GM12873 (cell line): ENCODE measurements around the gene PRPF38A.

Experiments
- TF ChIP-seq, protein P1 (sequence below): IDR thresholded peaks from 2 replicates; pipeline ENCODE4 v1.5.1; 2012; ENCODE audit warnings: low read depth, mild to moderate bottlenecking, moderate library complexity, low read length, control low read depth; ENCODE audit not compliant: insufficient read depth; ENCODE audit errors: missing control alignments

Gene PRPF38A

GRCh38 chr1:52367272-52367671, 37.1 kb upstream of the PRPF38A start:
- TF ChIP-seq, protein P1, sequence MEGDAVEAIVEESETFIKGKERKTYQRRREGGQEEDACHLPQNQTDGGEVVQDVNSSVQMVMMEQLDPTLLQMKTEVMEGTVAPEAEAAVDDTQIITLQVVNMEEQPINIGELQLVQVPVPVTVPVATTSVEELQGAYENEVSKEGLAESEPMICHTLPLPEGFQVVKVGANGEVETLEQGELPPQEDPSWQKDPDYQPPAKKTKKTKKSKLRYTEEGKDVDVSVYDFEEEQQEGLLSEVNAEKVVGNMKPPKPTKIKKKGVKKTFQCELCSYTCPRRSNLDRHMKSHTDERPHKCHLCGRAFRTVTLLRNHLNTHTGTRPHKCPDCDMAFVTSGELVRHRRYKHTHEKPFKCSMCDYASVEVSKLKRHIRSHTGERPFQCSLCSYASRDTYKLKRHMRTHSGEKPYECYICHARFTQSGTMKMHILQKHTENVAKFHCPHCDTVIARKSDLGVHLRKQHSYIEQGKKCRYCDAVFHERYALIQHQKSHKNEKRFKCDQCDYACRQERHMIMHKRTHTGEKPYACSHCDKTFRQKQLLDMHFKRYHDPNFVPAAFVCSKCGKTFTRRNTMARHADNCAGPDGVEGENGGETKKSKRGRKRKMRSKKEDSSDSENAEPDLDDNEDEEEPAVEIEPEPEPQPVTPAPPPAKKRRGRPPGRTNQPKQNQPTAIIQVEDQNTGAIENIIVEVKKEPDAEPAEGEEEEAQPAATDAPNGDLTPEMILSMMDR = no peak

- TF ChIP-seq, protein P1 = peak; percentile 24
Observed at GRCh38 chr1:52368383-52369172, 35.8 kb upstream of the PRPF38A start.

GRCh38 chr1:52385376-52385775, 19.0 kb upstream of the PRPF38A start:
- TF ChIP-seq, protein P1 = no peak

GRCh38 chr1:52386458-52386857, 17.9 kb upstream of the PRPF38A start:
- TF ChIP-seq, protein P1 = no peak

DNA sequence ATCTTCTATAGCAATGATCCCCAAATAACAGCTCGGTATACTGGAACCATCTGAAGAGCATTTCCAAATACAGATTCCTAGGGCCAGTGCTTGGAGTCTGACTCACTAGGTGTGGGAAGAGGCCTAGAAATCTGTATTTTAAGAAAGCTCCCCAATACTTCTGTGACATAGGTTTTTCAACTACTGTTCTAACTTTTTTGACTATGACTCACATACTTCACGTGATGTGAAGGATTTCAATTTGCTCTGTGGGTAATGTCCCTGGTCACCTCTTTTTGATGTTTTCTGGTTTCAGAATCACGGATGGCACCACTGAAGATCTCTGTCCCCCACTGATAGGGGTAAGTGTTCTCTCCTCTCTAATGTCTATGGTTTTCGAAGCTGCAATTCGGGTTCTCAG, 11.2 kb upstream of the PRPF38A start:
- TF ChIP-seq, protein P1 = no peak

DNA sequence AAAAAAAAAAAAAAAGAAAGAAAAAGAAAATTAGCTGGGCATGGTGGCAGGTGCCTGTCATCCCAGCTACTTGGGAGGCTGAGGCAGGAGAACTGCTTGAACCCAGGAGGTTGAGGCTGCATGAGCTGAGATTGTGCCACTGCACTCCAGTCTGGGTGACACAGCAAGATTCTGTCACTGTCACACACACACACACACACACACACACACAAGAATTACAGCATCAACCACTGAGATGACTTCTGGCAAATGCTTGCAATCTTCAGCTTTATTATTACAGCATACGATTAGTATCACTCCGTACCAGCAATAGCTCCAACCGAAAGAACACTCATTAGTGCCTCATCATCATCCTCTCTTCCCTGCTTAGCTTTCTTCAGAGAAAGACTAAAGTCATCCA, 4.8 kb upstream of the PRPF38A start:
- TF ChIP-seq, protein P1 = no peak

- TF ChIP-seq, protein P1 = no peak
Observed at GRCh38 chr1:52400131-52400530, 4.3 kb upstream of the PRPF38A start.

- TF ChIP-seq, protein P1 = no peak
Observed at GRCh38 chr1:52402860-52403240, 1.6 kb upstream of the PRPF38A start.
